GM23248 (cell line): ENCODE measurements around the gene NLRP8. TPM values are rescaled to one million over a fixed set of nuclear protein-coding genes. Genes with fewer than 3 reads are reported as not detected.

Experiments used
- DNase-seq: peaks from one replicate; pipeline ENCODE4 v3.0.0-alpha.2; 2015
- H2AFZ ChIP-seq: fragments of 200-600 bp; sonication (generic); 2 replicates; pipeline ENCODE4 v1.6.1; 2016; ENCODE audit warnings: antibody characterized with exemption
- H3F3A ChIP-seq: fragments of 200-600 bp; sonication (generic); 2 replicates; pipeline ENCODE4 v1.6.1; 2016; ENCODE audit warnings: mild to moderate bottlenecking, antibody characterized with exemption, mixed run types; ENCODE audit not compliant: insufficient read depth
- H3K27ac ChIP-seq: fragments of 200-600 bp; sonication (generic); 2 replicates; pipeline ENCODE4 v1.5.1; 2016; ENCODE audit warnings: mild to moderate bottlenecking
- H3K27me3 ChIP-seq: fragments of 200-600 bp; sonication (generic); replicated peaks from 2 replicates; pipeline ENCODE4 v1.6.1; 2016; ENCODE audit warnings: mild to moderate bottlenecking; ENCODE audit not compliant: insufficient read depth
- H3K36me3 ChIP-seq: fragments of 200-600 bp; sonication (generic); 2 replicates; pipeline ENCODE4 v1.6.1; 2016; ENCODE audit warnings: low read depth, mild to moderate bottlenecking
- H3K4me1 ChIP-seq: fragments of 200-600 bp; sonication (generic); 2 replicates; pipeline ENCODE4 v1.6.1; 2016; ENCODE audit warnings: mild to moderate bottlenecking; ENCODE audit not compliant: insufficient read depth
- H3K4me2 ChIP-seq: fragments of 200-600 bp; sonication (generic); one replicate; pipeline ENCODE4 v1.6.1; 2016; ENCODE audit warnings: mild to moderate bottlenecking; ENCODE audit not compliant: unreplicated experiment
- H3K4me3 ChIP-seq: fragments of 200-600 bp; sonication (generic); 2 replicates; pipeline ENCODE4 v1.5.1; 2016; ENCODE audit warnings: mild to moderate bottlenecking
- H3K79me2 ChIP-seq: fragments of 200-600 bp; sonication (generic); 2 replicates; pipeline ENCODE4 v1.6.1; 2016; ENCODE audit warnings: mild to moderate bottlenecking; ENCODE audit not compliant: insufficient read depth
- H3K9ac ChIP-seq: fragments of 200-600 bp; sonication (generic); 2 replicates; pipeline ENCODE4 v1.6.1; 2016; ENCODE audit warnings: mild to moderate bottlenecking
- H3K9me2 ChIP-seq: fragments of 200-600 bp; sonication (generic); 2 replicates; pipeline ENCODE4 v1.6.1; 2016; ENCODE audit warnings: mixed run types, mild to moderate bottlenecking, moderate library complexity; ENCODE audit not compliant: insufficient read depth
- H3K9me3 ChIP-seq: fragments of 200-600 bp; sonication (generic); one replicate; pipeline ENCODE4 v1.6.1; 2017; ENCODE audit warnings: low read depth
- H4K20me1 ChIP-seq: fragments of 200-600 bp; sonication (generic); 2 replicates; pipeline ENCODE4 v1.6.0; 2016; ENCODE audit not compliant: insufficient read depth
- EZH2 ChIP-seq: fragments of 200-600 bp; sonication (generic); IDR thresholded peaks from 2 replicates; pipeline ENCODE4 v1.6.1; 2018; ENCODE audit warnings: antibody characterized with exemption, mild to moderate bottlenecking; ENCODE audit not compliant: insufficient read depth, poor library complexity, severe bottlenecking
- EZH2phosphoT487 ChIP-seq: fragments of 200-600 bp; sonication (generic); IDR thresholded peaks from 2 replicates; pipeline ENCODE4 v1.6.1; 2018; ENCODE audit warnings: antibody characterized with exemption, moderate library complexity, mild to moderate bottlenecking, low read depth; ENCODE audit not compliant: insufficient read depth
- WGBS, 2 experiments: methylation state at CpG; one replicate each; pipeline ENCODE4 v1.1.6; 2015 to 2017; ENCODE audit warnings: low lambda C conversion rate in 2 of 2, low coverage in 1 of 2; ENCODE audit errors: missing lambda C conversion rate in 2 of 2; 5-methylcytosine and 5-hydroxymethylcytosine counted together
- in situ Hi-C: fragments of 300-500 bp; cut with MboI; formaldehyde crosslinking; loops from 2 replicates; pipeline ENCODE4 v1.15.0; 2020
- polyA plus RNA-seq: library from polyadenylated mRNA; unstranded; fragments of >200 nt; fragmentation: Nextera tagmentation; extraction: Ambion mirVana; gene quantifications from 2 replicates; pipeline ENCODE4 v1.2.1, GENCODE V29; 2016
- total RNA-seq: library from RNA; depleted of rRNA; stranded (reverse); fragments of >200 nt; shearing (Covaris generic); gene quantifications from 2 replicates; pipeline ENCODE4 v1.2.3, GENCODE V29; 2014

Gene NLRP8
- total and polyA plus RNA-seq, 2 experiments from 2014 or later, result not detected

DNA sequence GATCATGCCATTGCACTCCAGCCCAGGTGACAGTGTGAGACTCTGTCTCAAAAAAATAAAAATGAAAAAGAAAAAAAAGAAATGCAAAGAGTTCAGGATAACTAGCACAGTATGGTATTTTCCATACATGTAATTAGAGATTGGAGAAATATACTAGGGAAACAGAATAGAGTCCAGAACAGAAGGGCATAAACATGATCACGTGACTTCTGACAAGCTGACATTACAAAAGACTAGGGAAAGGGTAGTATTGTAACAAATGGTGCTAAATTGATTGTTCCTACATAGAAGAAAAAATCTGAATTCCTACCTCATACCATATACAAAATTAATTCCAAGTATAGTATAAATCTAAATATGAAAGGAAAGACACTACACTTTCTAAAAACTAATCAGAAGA lies 37.6 kb downstream of the NLRP8 start:
- H3K27ac ChIP-seq, result no peak overlapping the region
- H2AFZ ChIP-seq, result no peak overlapping the region
- H3K4me1 ChIP-seq, result no peaks in the 10 kb centered on the region
- H4K20me1 ChIP-seq, result no peaks in the 10 kb centered on the region
- no peaks in the 10 kb centered on the region for H3K79me2 ChIP-seq
- H3K4me2 ChIP-seq, result no peak overlapping the region
- H3F3A ChIP-seq, result no peaks in the 10 kb centered on the region
- no peaks in the 10 kb centered on the region for H3K36me3 ChIP-seq
- H3K9me2 ChIP-seq, result no peaks in the 10 kb centered on the region
- no peaks in the 10 kb centered on the region for H3K27me3 ChIP-seq
- TF ChIP-seq EZH2, result no peak
- no peak for TF ChIP-seq EZH2phosphoT487
- WGBS, 2 experiments, result 24% methylated on average over 1 of the region's 1 CpG
- no peak overlapping the region for H3K4me3 ChIP-seq
- no peak for DNase-seq
- in situ Hi-C loops, result no loop called here
- no peak overlapping the region for H3K9ac ChIP-seq
- no peaks in the 10 kb centered on the region for H3K9me3 ChIP-seq

DNA sequence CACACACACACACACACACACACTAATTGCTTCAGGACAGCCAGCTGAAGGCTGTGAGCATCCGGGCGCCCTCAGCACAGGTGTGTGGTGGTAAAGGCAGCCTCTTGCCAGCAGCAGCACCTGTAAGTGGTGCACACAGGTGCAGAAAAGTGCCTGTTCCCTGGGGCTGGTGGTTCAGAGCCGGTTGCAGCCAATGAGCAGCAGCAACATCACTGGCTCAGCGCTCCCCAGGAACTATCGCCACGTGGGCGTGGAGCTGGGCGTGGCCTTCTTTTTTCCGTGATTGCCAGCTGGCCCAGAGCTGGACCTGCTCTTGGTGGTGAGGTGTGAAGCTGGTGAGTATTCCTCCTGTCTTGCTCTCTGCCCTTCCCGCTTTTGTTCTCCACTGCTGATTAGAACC lies 38.9 kb downstream of the NLRP8 start, which contains the start of gene NLRP5:
TSS of gene NLRP5 (plus strand) at position 289 of the 400 bp plus-strand sequence.
- Histone ChIP-seq H2AFZ (no peak within 1 kb of the TSS), H3K27me3 (no peaks in the 10 kb centered on the region), H4K20me1 (no peaks in the 10 kb centered on the region), H3K27ac (no peak within 1 kb of the TSS), H3K36me3 (no peaks in the 10 kb centered on the region), H3K9me2 (no peaks in the 10 kb centered on the region), H3K4me2 (no peak within 1 kb of the TSS), H3K9ac (no peak within 1 kb of the TSS), H3K9me3 (no peaks in the 10 kb centered on the region), H3K4me3 (no peak within 1 kb of the TSS), H3F3A (no peaks in the 10 kb centered on the region), H3K4me1 (no peaks in the 10 kb centered on the region), H3K79me2 (no peaks in the 10 kb centered on the region)
- DNase-seq, result no peak
- in situ Hi-C loops, result no loop called here
- 32% methylated on average over 10 of the region's 10 CpGs for WGBS, 2 experiments
- TF ChIP-seq EZH2, result no peak
- TF ChIP-seq EZH2phosphoT487, result no peak

DNA sequence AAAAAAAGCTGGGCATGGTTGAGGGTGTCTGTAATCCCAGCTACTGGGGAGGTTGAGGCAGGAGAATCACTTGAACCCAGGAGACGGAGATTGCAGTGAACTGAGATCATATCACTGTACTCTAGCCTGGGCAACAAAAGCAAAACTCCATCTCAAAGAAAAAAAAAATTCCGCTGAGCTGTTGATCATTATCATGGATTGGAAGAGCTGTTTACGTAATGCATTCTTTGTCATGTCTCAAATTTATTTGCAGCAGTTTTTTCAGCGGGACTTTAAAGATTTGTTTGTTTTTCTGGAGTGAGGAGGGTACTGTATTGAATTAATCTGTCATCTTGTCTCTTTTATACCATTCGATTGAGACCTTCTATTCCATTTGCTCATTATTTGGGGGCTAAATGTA lies 43.2 kb downstream of the NLRP8 start:
- no peak for TF ChIP-seq EZH2phosphoT487
- TF ChIP-seq EZH2, result no peak

DNA sequence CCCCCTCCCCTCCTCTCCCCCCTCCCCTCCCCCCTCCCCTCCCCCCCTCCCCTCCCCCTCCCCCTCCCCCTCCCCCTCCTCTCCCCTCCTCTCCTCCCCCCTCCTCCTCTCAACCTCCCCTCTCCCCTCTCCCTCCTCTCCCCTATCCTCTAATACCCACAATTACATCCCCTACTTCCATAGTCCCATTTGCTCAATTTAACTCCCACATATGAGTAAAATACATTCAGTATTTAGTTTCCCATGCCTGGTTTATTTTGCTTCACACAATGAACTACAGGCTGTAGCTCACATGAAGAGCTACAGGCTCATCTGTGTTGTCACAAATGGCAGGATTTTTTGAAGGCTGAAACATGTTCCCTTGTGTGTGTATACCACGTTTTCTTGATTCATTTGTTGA lies 45.9 kb downstream of the NLRP8 start:
- Histone ChIP-seq H3K9me3 (no peaks in the 10 kb centered on the region), H3K27ac (no peak overlapping the region), H4K20me1 (no peaks in the 10 kb centered on the region), H3K9me2 (no peaks in the 10 kb centered on the region), H3K4me3 (no peak overlapping the region), H3F3A (no peaks in the 10 kb centered on the region), H3K4me2 (no peak overlapping the region), H3K27me3 (no peaks in the 10 kb centered on the region), H3K79me2 (no peaks in the 10 kb centered on the region), H3K4me1 (no peaks in the 10 kb centered on the region), H2AFZ (no peak overlapping the region), H3K36me3 (no peaks in the 10 kb centered on the region), H3K9ac (no peak overlapping the region)
- in situ Hi-C loops, result no loop called here
- peak; percentile 2 for DNase-seq
- 21 to 27% methylated on average over 1 of the region's 1 CpG for WGBS, 2 experiments
- TF ChIP-seq EZH2phosphoT487 (no peak), EZH2 (no peak)

More for the DNA sequence above, 43.2 kb downstream of the NLRP8 start:
- Histone ChIP-seq H4K20me1 (no peaks in the 10 kb centered on the region), H3F3A (no peaks in the 10 kb centered on the region), H3K9me2 (no peaks in the 10 kb centered on the region), H3K27ac (no peak overlapping the region), H3K4me3 (no peak overlapping the region), H2AFZ (no peak overlapping the region), H3K36me3 (no peaks in the 10 kb centered on the region), H3K4me1 (no peaks in the 10 kb centered on the region), H3K9me3 (no peaks in the 10 kb centered on the region), H3K27me3 (no peaks in the 10 kb centered on the region), H3K79me2 (no peaks in the 10 kb centered on the region), H3K9ac (no peak overlapping the region), H3K4me2 (no peak overlapping the region)
- WGBS, 2 experiments, result 33 to 50% methylated on average over 5 of the region's 5 CpGs
- in situ Hi-C loops, result no loop called here
- DNase-seq, result no peak

DNA sequence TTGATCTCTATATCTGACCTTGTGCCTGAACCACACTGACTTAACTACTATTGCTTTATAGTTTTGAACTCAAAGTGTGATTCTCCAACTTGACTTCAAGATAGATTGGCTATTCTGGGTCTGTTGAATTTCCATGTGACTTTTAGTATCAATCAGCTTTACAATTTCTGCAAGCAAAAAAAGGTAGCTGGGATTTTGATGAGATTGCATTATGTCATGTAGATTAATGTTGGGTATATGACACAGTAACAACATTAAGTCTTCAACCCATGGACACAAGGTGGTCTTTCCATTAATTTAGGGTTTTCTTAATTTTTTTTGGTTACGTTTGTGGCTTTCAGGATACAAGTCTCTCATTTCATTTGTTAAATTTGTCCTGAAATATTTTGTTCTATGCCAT lies 67.1 kb downstream of the NLRP8 start:
- no peak overlapping the region for H3K4me2 ChIP-seq
- H3K9me3 ChIP-seq, result no peaks in the 10 kb centered on the region
- H3K27ac ChIP-seq, result no peak overlapping the region
- no peaks in the 10 kb centered on the region for H3K36me3 ChIP-seq
- no peaks in the 10 kb centered on the region for H4K20me1 ChIP-seq
- H3F3A ChIP-seq, result no peaks in the 10 kb centered on the region
- no peak overlapping the region for H3K9ac ChIP-seq
- no peak for DNase-seq
- 7 to 25% methylated on average over 1 of the region's 1 CpG for WGBS, 2 experiments
- H3K79me2 ChIP-seq, result no peaks in the 10 kb centered on the region
- no peak overlapping the region for H3K4me3 ChIP-seq
- no peaks in the 10 kb centered on the region for H3K27me3 ChIP-seq
- no peak overlapping the region for H2AFZ ChIP-seq
- in situ Hi-C loops, result no loop called here
- H3K9me2 ChIP-seq, result no peaks in the 10 kb centered on the region
- H3K4me1 ChIP-seq, result no peaks in the 10 kb centered on the region
- TF ChIP-seq EZH2 (no peak), EZH2phosphoT487 (no peak)
